ENCODE measurements around the gene ARHGAP22.

DNA sequence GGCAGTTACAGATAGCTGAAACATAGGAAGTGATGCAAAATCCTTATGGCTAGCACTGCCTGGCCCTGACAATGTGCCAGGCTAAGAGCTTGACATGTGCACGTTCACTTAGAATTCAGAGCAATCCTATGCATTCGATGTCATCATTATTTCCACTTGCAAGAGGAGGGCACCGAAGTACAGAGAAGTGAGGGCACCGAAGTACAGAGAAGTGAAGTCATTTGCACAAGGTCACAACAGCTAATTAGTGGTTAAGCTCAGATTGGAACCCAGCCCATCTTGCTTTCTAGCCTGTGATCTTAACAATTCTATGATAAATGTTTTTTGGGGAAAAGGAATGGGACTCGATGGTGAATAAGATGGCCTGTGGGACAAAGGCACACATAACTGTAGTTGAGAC lies 73.4 kb downstream of the ARHGAP22 start:
- TF ChIP-seq, protein P1, sequence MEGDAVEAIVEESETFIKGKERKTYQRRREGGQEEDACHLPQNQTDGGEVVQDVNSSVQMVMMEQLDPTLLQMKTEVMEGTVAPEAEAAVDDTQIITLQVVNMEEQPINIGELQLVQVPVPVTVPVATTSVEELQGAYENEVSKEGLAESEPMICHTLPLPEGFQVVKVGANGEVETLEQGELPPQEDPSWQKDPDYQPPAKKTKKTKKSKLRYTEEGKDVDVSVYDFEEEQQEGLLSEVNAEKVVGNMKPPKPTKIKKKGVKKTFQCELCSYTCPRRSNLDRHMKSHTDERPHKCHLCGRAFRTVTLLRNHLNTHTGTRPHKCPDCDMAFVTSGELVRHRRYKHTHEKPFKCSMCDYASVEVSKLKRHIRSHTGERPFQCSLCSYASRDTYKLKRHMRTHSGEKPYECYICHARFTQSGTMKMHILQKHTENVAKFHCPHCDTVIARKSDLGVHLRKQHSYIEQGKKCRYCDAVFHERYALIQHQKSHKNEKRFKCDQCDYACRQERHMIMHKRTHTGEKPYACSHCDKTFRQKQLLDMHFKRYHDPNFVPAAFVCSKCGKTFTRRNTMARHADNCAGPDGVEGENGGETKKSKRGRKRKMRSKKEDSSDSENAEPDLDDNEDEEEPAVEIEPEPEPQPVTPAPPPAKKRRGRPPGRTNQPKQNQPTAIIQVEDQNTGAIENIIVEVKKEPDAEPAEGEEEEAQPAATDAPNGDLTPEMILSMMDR (IDR thresholded peaks at IDR 0.05; ENCODE audit: insufficient read depth, low read depth, low read length): no peak
- no peak for TF ChIP-seq EZH2 (IDR thresholded peaks at IDR 0.05; ENCODE audit: insufficient read depth, low read length)

Measured in astrocyte (in vitro differentiated cells and primary cell).